ENCODE measurements around the gene HCFC1.

HCFC1 gene

GRCh38 chrX:153905481-153906095, 66.0 kb downstream of the HCFC1 start:
- no peak for TF ChIP-seq CTCF (IDR thresholded peaks at IDR 0.05; ENCODE audit: control insufficient read depth, insufficient read depth, low read depth, low read length, missing control alignments)
- DNase-seq (ENCODE audit: low read depth): no peak
- H3K4me3 ChIP-seq (ENCODE audit: control insufficient read depth, low read depth, low read length): no peak overlapping the region

- no peak for DNase-seq (ENCODE audit: low read depth)
- H3K4me3 ChIP-seq (ENCODE audit: control insufficient read depth, low read depth, low read length): no peak within 1 kb of the TSS
Observed at GRCh38 chrX:153903991-153904957, 67.3 kb downstream of the HCFC1 start, which contains the start of gene AVPR2. Gene AVPR2 (plus strand): TSS chrX:153904673. CDS start chrX:153905146, 473 bp downstream.

GRCh38 chrX:153903238-153903980, 68.2 kb downstream of the HCFC1 start:
- no peak for DNase-seq (ENCODE audit: low read depth)
- no peak overlapping the region for H3K4me3 ChIP-seq (ENCODE audit: control insufficient read depth, low read depth, low read length)
- TF ChIP-seq CTCF (IDR thresholded peaks at IDR 0.05; ENCODE audit: control insufficient read depth, insufficient read depth, low read depth, low read length, missing control alignments): no peak

More at GRCh38 chrX:153903991-153904957, 67.3 kb downstream of the HCFC1 start, which contains the start of gene AVPR2:
- no peak for TF ChIP-seq CTCF (IDR thresholded peaks at IDR 0.05; ENCODE audit: control insufficient read depth, insufficient read depth, low read depth, low read length, missing control alignments)

GRCh38 chrX:153902385-153902784, 69.2 kb downstream of the HCFC1 start:
- no peak for DNase-seq (ENCODE audit: low read depth)
- TF ChIP-seq CTCF (IDR thresholded peaks at IDR 0.05; ENCODE audit: control insufficient read depth, insufficient read depth, low read depth, low read length, missing control alignments): no peak

GRCh38 chrX:153901753-153902140, 69.9 kb downstream of the HCFC1 start:
- DNase-seq (ENCODE audit: low read depth): no peak
- TF ChIP-seq CTCF (IDR thresholded peaks at IDR 0.05; ENCODE audit: control insufficient read depth, insufficient read depth, low read depth, low read length, missing control alignments): no peak
- no peak overlapping the region for H3K4me3 ChIP-seq (ENCODE audit: control insufficient read depth, low read depth, low read length)

More at GRCh38 chrX:153902385-153902784, 69.2 kb downstream of the HCFC1 start:
- no peak overlapping the region for H3K4me3 ChIP-seq (ENCODE audit: control insufficient read depth, low read depth, low read length)

Data from AG09309 (cell line).